Neural cell (in vitro differentiated cells): ENCODE results near the gene GABRB2. TPM values are rescaled to one million over a fixed set of nuclear protein-coding genes. Genes with fewer than 3 reads are reported as not detected.

Experiments
- H2AFZ ChIP-seq: fragments of 200-600, 300-800 bp; sonication (generic), shearing (Covaris generic); 2 replicates; pipeline ENCODE4 v1.6.0; 2014; ENCODE audit warnings: low read depth, mild to moderate bottlenecking, antibody characterized with exemption, low read length, moderate library complexity
- H3F3A ChIP-seq: fragments of 200-600 bp; shearing (Covaris generic); 2 replicates; pipeline ENCODE4 v1.6.1; 2016; ENCODE audit warnings: mild to moderate bottlenecking, moderate library complexity, mixed read lengths, antibody characterized with exemption, low read length; ENCODE audit not compliant: insufficient read depth, poor library complexity, severe bottlenecking
- H3K27ac ChIP-seq: fragments of 200-600, 300-800 bp; sonication (generic), shearing (Covaris generic); 2 replicates; pipeline ENCODE4 v1.5.1; 2014; ENCODE audit warnings: mild to moderate bottlenecking, low read length, moderate library complexity
- H3K27me3 ChIP-seq: fragments of 300-800, 200-600 bp; sonication (generic), shearing (Covaris generic); 2 replicates; pipeline ENCODE4 v1.6.0; 2014; ENCODE audit warnings: mild to moderate bottlenecking, low read depth, low read length, moderate library complexity; ENCODE audit not compliant: insufficient read depth
- H3K36me3 ChIP-seq: fragments of 300-800, 200-600 bp; sonication (generic), shearing (Covaris generic); 2 replicates; pipeline ENCODE4 v1.5.1; 2014; ENCODE audit warnings: mild to moderate bottlenecking, antibody characterized with exemption, low read length, moderate library complexity; ENCODE audit not compliant: insufficient read depth
- H3K4me2 ChIP-seq: fragments of 300-800, 200-600 bp; sonication (generic), shearing (Covaris generic); 2 replicates; pipeline ENCODE4 v1.6.0; 2014; ENCODE audit warnings: mild to moderate bottlenecking, low read length
- H3K4me3 ChIP-seq: fragments of 300-800, 200-600 bp; sonication (generic), shearing (Covaris generic); 2 replicates; pipeline ENCODE4 v1.5.1; 2014; ENCODE audit warnings: mild to moderate bottlenecking, low read length, moderate library complexity
- H3K79me2 ChIP-seq: fragments of 200-600 bp; shearing (Covaris generic); replicated peaks from 2 replicates; pipeline ENCODE4 v1.6.0; 2014; ENCODE audit warnings: mild to moderate bottlenecking, low read length, moderate library complexity; ENCODE audit not compliant: insufficient read depth
- H3K9ac ChIP-seq: fragments of 300-800, 200-600 bp; sonication (generic), shearing (Covaris generic); 2 replicates; pipeline ENCODE4 v1.6.1; 2016; ENCODE audit warnings: mild to moderate bottlenecking, low read length, mixed read lengths
- H3K9me2 ChIP-seq: fragments of 200-600 bp; shearing (Covaris generic); 2 replicates; pipeline ENCODE4 v1.6.1; 2016; ENCODE audit warnings: mild to moderate bottlenecking, low read length, mixed read lengths; ENCODE audit not compliant: insufficient read depth
- H3K9me3 ChIP-seq: fragments of 200-600, 300-800 bp; sonication (generic), shearing (Covaris generic); 2 replicates; pipeline ENCODE4 v1.6.1; 2016; ENCODE audit warnings: mild to moderate bottlenecking, mixed run types, low read length, moderate library complexity, mixed read lengths
- H4K20me1 ChIP-seq: fragments of 200-600 bp; shearing (Covaris generic); 2 replicates; pipeline ENCODE4 v1.6.1; 2016; ENCODE audit warnings: mild to moderate bottlenecking, mixed run types; ENCODE audit not compliant: insufficient read depth
- EP300 ChIP-seq: fragments of 450-650 bp; conservative IDR thresholded peaks from 2 replicates; pipeline ENCODE4 v1.6.1; 2014; ENCODE audit warnings: antibody characterized with exemption, mild to moderate bottlenecking, moderate library complexity; ENCODE audit not compliant: poor library complexity, severe bottlenecking
- EZH2 ChIP-seq: fragments of 200-600, 300-800 bp; shearing (Covaris generic), sonication (generic); IDR thresholded peaks from 2 replicates; pipeline ENCODE4 v1.6.1; 2014; ENCODE audit warnings: antibody characterized with exemption, low read length, borderline replicate concordance, mild to moderate bottlenecking; ENCODE audit not compliant: insufficient read depth, poor library complexity, severe bottlenecking
- MXI1 ChIP-seq: fragments of 450-650 bp; conservative IDR thresholded peaks from 2 replicates; pipeline ENCODE4 v1.6.1; 2014; ENCODE audit warnings: antibody characterized with exemption, mild to moderate bottlenecking; ENCODE audit not compliant: poor library complexity, severe bottlenecking
- POLR2AphosphoS5 ChIP-seq: IDR thresholded peaks from 2 replicates; pipeline ENCODE4 v1.6.1; 2012
- RAD21 ChIP-seq: fragments of 450-650 bp; conservative IDR thresholded peaks from 2 replicates; pipeline ENCODE4 v1.6.1; 2014; ENCODE audit warnings: antibody characterized with exemption, mild to moderate bottlenecking, moderate library complexity
- SMC3 ChIP-seq: fragments of 450-650 bp; conservative IDR thresholded peaks from 2 replicates; pipeline ENCODE4 v1.6.1; 2014; ENCODE audit warnings: antibody characterized with exemption, mild to moderate bottlenecking, moderate library complexity; ENCODE audit not compliant: poor library complexity
- TAF1 ChIP-seq: IDR thresholded peaks from 2 replicates; pipeline ENCODE4 v1.6.1; 2012; ENCODE audit warnings: low read depth
- polyA plus RNA-seq: library from polyadenylated mRNA; depleted of rRNA; stranded (reverse); fragments of >200 nt; gene quantifications from 2 replicates; pipeline ENCODE4 v1.2.3, GENCODE V29; 2014
- TF ChIP-seq, protein P1 (sequence below): fragments of 450-650 bp; IDR thresholded peaks from 2 replicates; pipeline ENCODE4 v1.5.1; 2014; ENCODE audit warnings: antibody characterized with exemption, mild to moderate bottlenecking, moderate library complexity; ENCODE audit not compliant: poor library complexity, severe bottlenecking
- TF ChIP-seq, protein P2 (sequence below): IDR thresholded peaks from 2 replicates; pipeline ENCODE4 v1.6.1; 2012; ENCODE audit warnings: borderline replicate concordance

The GABRB2 gene
- polyA plus RNA-seq, 1 donor from 2014 or later, result 106 TPM

DNA sequence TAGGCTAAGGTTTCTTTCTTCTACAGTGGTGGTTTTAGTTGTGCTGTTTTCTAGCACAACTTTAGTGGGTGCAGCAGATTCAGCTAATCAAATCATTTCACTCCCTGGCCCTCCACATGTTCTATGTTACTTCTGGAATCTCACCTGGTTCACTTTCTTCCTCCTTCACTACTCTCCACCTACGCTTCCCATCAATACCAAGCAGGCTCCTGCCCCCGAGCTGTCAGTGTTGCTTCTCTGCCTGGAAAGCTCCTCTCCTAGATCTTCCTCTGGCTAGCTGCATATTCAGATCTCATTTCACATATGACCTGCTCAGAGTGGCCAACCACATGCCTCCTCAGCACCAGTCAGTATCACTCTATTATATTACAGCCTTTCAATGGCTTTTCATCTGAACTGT is 19.6 kb upstream of the GABRB2 start:
- H3K36me3 ChIP-seq, result no peaks in the 10 kb centered on the region
- H3K9me2 ChIP-seq, result no peaks in the 10 kb centered on the region
- no peak overlapping the region for H3K4me2 ChIP-seq
- H3K4me3 ChIP-seq, result no peak overlapping the region
- H4K20me1 ChIP-seq, result no peaks in the 10 kb centered on the region
- H3K9me3 ChIP-seq, result no peaks in the 10 kb centered on the region
- H3K27ac ChIP-seq, result no peak overlapping the region
- TF ChIP-seq TAF1 (no peak), EP300 (no peak), MXI1 (no peak), EZH2 (no peak), POLR2AphosphoS5 (no peak), SMC3 (no peak), RAD21 (no peak)
- TF ChIP-seq, protein P1, sequence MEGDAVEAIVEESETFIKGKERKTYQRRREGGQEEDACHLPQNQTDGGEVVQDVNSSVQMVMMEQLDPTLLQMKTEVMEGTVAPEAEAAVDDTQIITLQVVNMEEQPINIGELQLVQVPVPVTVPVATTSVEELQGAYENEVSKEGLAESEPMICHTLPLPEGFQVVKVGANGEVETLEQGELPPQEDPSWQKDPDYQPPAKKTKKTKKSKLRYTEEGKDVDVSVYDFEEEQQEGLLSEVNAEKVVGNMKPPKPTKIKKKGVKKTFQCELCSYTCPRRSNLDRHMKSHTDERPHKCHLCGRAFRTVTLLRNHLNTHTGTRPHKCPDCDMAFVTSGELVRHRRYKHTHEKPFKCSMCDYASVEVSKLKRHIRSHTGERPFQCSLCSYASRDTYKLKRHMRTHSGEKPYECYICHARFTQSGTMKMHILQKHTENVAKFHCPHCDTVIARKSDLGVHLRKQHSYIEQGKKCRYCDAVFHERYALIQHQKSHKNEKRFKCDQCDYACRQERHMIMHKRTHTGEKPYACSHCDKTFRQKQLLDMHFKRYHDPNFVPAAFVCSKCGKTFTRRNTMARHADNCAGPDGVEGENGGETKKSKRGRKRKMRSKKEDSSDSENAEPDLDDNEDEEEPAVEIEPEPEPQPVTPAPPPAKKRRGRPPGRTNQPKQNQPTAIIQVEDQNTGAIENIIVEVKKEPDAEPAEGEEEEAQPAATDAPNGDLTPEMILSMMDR, result no peak
- TF ChIP-seq, protein P2, sequence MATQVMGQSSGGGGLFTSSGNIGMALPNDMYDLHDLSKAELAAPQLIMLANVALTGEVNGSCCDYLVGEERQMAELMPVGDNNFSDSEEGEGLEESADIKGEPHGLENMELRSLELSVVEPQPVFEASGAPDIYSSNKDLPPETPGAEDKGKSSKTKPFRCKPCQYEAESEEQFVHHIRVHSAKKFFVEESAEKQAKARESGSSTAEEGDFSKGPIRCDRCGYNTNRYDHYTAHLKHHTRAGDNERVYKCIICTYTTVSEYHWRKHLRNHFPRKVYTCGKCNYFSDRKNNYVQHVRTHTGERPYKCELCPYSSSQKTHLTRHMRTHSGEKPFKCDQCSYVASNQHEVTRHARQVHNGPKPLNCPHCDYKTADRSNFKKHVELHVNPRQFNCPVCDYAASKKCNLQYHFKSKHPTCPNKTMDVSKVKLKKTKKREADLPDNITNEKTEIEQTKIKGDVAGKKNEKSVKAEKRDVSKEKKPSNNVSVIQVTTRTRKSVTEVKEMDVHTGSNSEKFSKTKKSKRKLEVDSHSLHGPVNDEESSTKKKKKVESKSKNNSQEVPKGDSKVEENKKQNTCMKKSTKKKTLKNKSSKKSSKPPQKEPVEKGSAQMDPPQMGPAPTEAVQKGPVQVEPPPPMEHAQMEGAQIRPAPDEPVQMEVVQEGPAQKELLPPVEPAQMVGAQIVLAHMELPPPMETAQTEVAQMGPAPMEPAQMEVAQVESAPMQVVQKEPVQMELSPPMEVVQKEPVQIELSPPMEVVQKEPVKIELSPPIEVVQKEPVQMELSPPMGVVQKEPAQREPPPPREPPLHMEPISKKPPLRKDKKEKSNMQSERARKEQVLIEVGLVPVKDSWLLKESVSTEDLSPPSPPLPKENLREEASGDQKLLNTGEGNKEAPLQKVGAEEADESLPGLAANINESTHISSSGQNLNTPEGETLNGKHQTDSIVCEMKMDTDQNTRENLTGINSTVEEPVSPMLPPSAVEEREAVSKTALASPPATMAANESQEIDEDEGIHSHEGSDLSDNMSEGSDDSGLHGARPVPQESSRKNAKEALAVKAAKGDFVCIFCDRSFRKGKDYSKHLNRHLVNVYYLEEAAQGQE, result no peak
- H2AFZ ChIP-seq, result no peak overlapping the region
- H3F3A ChIP-seq, result no peaks in the 10 kb centered on the region
- no peak overlapping the region for H3K9ac ChIP-seq
- no peaks in the 10 kb centered on the region for H3K27me3 ChIP-seq
- no peaks in the 10 kb centered on the region for H3K79me2 ChIP-seq

DNA sequence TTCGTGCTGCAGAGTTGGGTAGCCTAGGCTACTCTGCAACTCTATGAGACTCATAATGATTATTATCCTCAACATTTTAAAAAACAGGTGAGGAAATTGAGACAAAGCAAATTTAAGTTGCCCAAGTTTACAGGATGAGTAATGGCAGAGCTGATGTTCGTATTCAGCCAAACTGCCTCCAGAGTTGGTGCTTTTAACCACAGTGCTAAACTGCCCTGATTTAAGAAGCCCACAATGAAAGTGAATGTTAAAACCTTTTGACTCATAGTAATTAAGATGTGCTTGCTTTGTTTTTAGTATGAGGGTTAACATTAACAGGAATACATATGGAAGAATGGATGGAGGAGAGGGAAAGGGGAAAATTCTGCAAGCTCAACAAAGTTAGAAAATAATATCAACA is 15.9 kb upstream of the GABRB2 start:
- Histone ChIP-seq H3K27me3 (no peaks in the 10 kb centered on the region), H3K79me2 (no peaks in the 10 kb centered on the region), H3K9me2 (no peaks in the 10 kb centered on the region), H3K9ac (no peak overlapping the region), H2AFZ (no peak overlapping the region), H3K36me3 (no peaks in the 10 kb centered on the region), H3K4me2 (no peak overlapping the region), H3K4me3 (no peak overlapping the region), H3F3A (no peaks in the 10 kb centered on the region), H3K27ac (no peak overlapping the region), H3K9me3 (no peaks in the 10 kb centered on the region), H4K20me1 (no peaks in the 10 kb centered on the region)
- TF ChIP-seq POLR2AphosphoS5, result no peak
- TF ChIP-seq, protein P2, result no peak
- no peak for TF ChIP-seq TAF1
- no peak for TF ChIP-seq RAD21
- TF ChIP-seq, protein P1, result no peak
- no peak for TF ChIP-seq EP300
- no peak for TF ChIP-seq EZH2
- TF ChIP-seq MXI1, result no peak
- no peak for TF ChIP-seq SMC3
